K562 (cell line): ENCODE results near the gene MLN. TPM values are rescaled to one million over a fixed set of nuclear protein-coding genes. Genes with fewer than 3 reads are reported as not detected.

ENCODE experiments used
- ADNP ChIP-seq: fragments of 200-800 bp; sonication (Bioruptor generic); IDR thresholded peaks from 2 replicates; pipeline ENCODE4 v1.6.1; 2016; ENCODE audit warnings: missing genetic modification characterization, missing compliant biosample characterization
- ATF1 ChIP-seq, 2 experiments: fragments of 450-650 bp in 1 of 2; IDR thresholded peaks; 2 replicates each; pipeline ENCODE4 v1.6.1; 2016; ENCODE audit warnings: missing compliant biosample characterization in 1 of 2, missing genetic modification characterization in 1 of 2
- ATF7 ChIP-seq: fragments of 450-650 bp; IDR thresholded peaks from 2 replicates; pipeline ENCODE4 v1.7.1; 2014; ENCODE audit warnings: mild to moderate bottlenecking, moderate library complexity
- HMG20A ChIP-seq: fragments of 450-650 bp; formaldehyde crosslinking; conservative IDR thresholded peaks from 2 replicates; pipeline ENCODE4 v1.4.0; 2020; ENCODE audit warnings: mild to moderate bottlenecking, mixed read lengths
- MEIS2 ChIP-seq: fragments of 450-650 bp; IDR thresholded peaks from 2 replicates; pipeline ENCODE4 v1.6.1; 2014; ENCODE audit warnings: mild to moderate bottlenecking; ENCODE audit not compliant: partially characterized antibody
- NCOA4 ChIP-seq: fragments of 450-650 bp; IDR thresholded peaks from 2 replicates; pipeline ENCODE4 v1.6.1; 2018; ENCODE audit warnings: mild to moderate bottlenecking; ENCODE audit not compliant: partially characterized antibody
- NR3C1 ChIP-seq: sonication (generic); formaldehyde crosslinking; IDR thresholded peaks from 2 replicates; pipeline ENCODE4 v1.8.1; 2022; ENCODE audit warnings: missing genetic modification reagents
- PHB ChIP-seq: fragments of 250-450 bp; sonication (Bioruptor Pico); IDR thresholded peaks from 2 replicates; pipeline ENCODE4 v1.5.0; 2021
- RBFOX2 ChIP-seq: fragments of 200-400 bp; formaldehyde crosslinking; IDR thresholded peaks from 2 replicates; pipeline ENCODE4 v1.6.1; 2017; ENCODE audit warnings: low read depth, mild to moderate bottlenecking, low read length, moderate library complexity
- SAFB ChIP-seq: fragments of 200-400 bp; formaldehyde crosslinking; IDR thresholded peaks from 2 replicates; pipeline ENCODE4 v1.6.1; 2017; ENCODE audit warnings: low read depth, low read length, borderline replicate concordance
- SMAD1 ChIP-seq: fragments of 150-350 bp; IDR thresholded peaks from 2 replicates; pipeline ENCODE4 v1.6.1; 2014; ENCODE audit warnings: low read length, low read depth; ENCODE audit not compliant: partially characterized antibody
- SMARCA5 ChIP-seq: fragments of 450-650 bp; IDR thresholded peaks from 2 replicates; pipeline ENCODE4 v1.6.1; 2016
- ZNF133 ChIP-seq: fragments of 250-450 bp; sonication (Bioruptor Pico); IDR thresholded peaks from 2 replicates; pipeline ENCODE4 v1.4.0; 2020; ENCODE audit warnings: mild to moderate bottlenecking
- ZNF140 ChIP-seq: fragments of 250-450 bp; sonication (Bioruptor Pico); IDR thresholded peaks from 2 replicates; pipeline ENCODE4 v1.8.0; 2021; ENCODE audit warnings: moderate library complexity, mild to moderate bottlenecking, inconsistent platforms
- ZNF717 ChIP-seq: fragments of 250-450 bp; sonication (Bioruptor Pico); IDR thresholded peaks from 2 replicates; pipeline ENCODE4 v1.5.0; 2021
- ZNF79 ChIP-seq: fragments of 250-450 bp; sonication (Bioruptor Pico); IDR thresholded peaks from 2 replicates; pipeline ENCODE4 v1.4.0; 2020; ENCODE audit warnings: low read depth, mild to moderate bottlenecking, moderate library complexity
- polyA plus RNA-seq, 8 experiments: library from polyadenylated mRNA; depleted of rRNA in 4 of 8; stranded (reverse) in 5 of 8; unstranded in 3 of 8; fragments of >200 nt; fragmentation: Nextera tagmentation in 2 of 8; fragmentation: Illumina TruSeq in 1 of 8; extraction: Ambion mirVana in 2 of 8; extraction: Trizol in 1 of 8; gene quantifications; 2 replicates each; pipeline versions ENCODE4 v1.2.1 to v1.2.3, GENCODE V29; 2011 to 2014; ENCODE audit warnings: inconsistent platforms in 1 of 8, missing spikeins in 1 of 8
- total RNA-seq, 7 experiments: library from RNA; depleted of rRNA in 6 of 7; stranded (reverse); fragments of >200 nt in 6 of 7; fragmentation: Illumina TruSeq in 2 of 7; extraction: Trizol in 2 of 7; gene quantifications; 2 replicates each; pipeline versions ENCODE4 v1.2.1 to v1.2.3, GENCODE V29; 2011 to 2021; ENCODE audit warnings: low replicate concordance in 1 of 7
- TF ChIP-seq, protein P1 (sequence below): fragments of 450-650 bp; IDR thresholded peaks from 2 replicates; pipeline ENCODE4 v1.6.1; 2016; ENCODE audit warnings: antibody characterized with exemption
- TF ChIP-seq, protein P2 (sequence below): fragments of 450-650 bp; formaldehyde crosslinking; IDR thresholded peaks from 2 replicates; pipeline ENCODE4 v1.4.0; 2022; ENCODE audit warnings: missing genetic modification characterization
- TF ChIP-seq, protein P3 (sequence below): fragments of 250-450 bp; sonication (Bioruptor Pico); IDR thresholded peaks from 2 replicates; pipeline ENCODE4 v1.8.0; 2022; ENCODE audit warnings: moderate library complexity, mild to moderate bottlenecking, inconsistent platforms
- TF ChIP-seq, protein P4 (sequence below): IDR thresholded peaks from 2 replicates; pipeline ENCODE4 v1.6.1; 2011; ENCODE audit not compliant: insufficient read length; ENCODE audit errors: extremely low read depth
- TF ChIP-seq, protein P5 (sequence below): fragments of 200-800 bp; sonication (Bioruptor generic); IDR thresholded peaks from 2 replicates; pipeline ENCODE4 v1.6.1; 2017; ENCODE audit warnings: missing genetic modification characterization, missing compliant biosample characterization
- TF ChIP-seq, protein P6 (sequence below): sonication (generic); formaldehyde crosslinking; IDR thresholded peaks from 2 replicates; pipeline ENCODE4 v1.9.0; 2022; ENCODE audit warnings: mild to moderate bottlenecking, missing genetic modification reagents

The MLN gene
- total and polyA plus RNA-seq, 9 of the 15 experiments (the other 6 are each of a cell fraction or from before 2014, with no cell fraction given) = not detected

DNA sequence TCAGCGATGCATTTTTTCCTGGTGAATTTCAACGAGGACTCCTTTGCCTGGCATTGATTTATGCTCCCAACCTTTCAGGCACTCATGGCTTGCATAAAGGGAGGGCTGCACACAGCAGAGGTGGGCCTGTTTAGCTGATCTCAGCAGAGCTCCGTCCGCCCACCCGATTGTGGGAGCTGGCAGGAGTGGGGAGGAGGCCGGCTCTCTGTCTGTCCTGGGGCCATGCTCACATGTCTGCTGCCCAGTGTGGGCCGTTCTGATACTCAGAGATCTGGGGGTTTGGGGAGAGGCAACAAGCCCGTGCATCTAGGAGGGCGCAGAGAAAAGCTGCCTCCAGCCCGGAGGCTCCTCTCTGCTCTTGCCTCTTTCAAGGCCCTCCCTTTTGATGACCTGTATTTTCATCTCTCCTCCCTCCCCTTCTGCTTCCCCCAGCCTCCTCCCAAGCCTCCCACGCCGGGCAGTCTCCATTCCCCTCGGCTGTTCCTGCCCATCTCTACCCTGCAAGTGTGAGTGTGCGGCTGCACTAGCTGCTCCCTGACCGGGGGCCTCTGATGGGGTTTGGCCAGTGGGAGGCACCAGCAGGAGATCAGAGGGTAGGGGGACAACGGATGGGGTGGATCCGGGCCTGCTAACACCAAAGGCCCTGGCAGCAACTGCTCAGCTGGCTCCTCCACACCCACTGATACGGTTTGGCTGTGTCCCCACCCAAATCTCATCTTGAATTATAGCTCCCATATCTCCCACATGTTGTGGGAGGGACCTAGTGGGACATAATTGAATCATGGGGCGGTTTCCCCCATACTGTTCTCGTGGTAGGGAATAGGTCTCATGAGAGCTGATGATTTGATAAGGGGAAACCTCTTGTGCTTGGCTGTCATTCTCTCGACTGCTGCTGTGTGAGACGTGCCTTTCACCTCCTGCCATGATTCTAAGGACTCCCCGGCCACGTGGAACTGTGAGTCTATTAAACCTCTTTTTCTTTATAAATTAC, 39.6 kb upstream of the MLN start (continued):
- TF ChIP-seq, protein P1, sequence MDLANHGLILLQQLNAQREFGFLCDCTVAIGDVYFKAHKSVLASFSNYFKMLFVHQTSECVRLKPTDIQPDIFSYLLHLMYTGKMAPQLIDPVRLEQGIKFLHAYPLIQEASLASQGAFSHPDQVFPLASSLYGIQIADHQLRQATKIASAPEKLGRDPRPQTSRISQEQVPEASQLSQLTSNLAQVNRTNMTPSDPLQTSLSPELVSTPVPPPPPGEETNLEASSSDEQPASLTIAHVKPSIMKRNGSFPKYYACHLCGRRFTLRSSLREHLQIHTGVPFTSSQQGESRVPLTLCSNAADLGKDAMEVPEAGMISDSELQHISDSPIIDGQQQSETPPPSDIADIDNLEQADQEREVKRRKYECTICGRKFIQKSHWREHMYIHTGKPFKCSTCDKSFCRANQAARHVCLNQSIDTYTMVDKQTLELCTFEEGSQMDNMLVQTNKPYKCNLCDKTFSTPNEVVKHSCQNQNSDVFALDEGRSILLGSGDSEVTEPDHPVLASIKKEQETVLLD = no peak
- TF ChIP-seq, protein P2, sequence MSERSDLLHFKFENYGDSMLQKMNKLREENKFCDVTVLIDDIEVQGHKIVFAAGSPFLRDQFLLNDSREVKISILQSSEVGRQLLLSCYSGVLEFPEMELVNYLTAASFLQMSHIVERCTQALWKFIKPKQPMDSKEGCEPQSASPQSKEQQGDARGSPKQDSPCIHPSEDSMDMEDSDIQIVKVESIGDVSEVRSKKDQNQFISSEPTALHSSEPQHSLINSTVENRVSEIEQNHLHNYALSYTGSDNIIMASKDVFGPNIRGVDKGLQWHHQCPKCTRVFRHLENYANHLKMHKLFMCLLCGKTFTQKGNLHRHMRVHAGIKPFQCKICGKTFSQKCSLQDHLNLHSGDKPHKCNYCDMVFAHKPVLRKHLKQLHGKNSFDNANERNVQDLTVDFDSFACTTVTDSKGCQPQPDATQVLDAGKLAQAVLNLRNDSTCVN = no peak
- TF ChIP-seq RBFOX2 = 0 out of 2 replicates have a peak, but pooled peaks have one; percentile 19
- TF ChIP-seq, protein P3, sequence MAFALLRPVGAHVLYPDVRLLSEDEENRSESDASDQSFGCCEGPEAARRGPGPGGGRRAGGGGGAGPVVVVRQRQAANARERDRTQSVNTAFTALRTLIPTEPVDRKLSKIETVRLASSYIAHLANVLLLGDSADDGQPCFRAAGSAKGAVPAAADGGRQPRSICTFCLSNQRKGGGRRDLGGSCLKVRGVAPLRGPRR (CRISPR knock-in tag) = no peak
- TF ChIP-seq, protein P4, sequence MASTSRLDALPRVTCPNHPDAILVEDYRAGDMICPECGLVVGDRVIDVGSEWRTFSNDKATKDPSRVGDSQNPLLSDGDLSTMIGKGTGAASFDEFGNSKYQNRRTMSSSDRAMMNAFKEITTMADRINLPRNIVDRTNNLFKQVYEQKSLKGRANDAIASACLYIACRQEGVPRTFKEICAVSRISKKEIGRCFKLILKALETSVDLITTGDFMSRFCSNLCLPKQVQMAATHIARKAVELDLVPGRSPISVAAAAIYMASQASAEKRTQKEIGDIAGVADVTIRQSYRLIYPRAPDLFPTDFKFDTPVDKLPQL = no peak
- peak; percentile 86 for TF ChIP-seq MEIS2
- TF ChIP-seq ZNF140 = no peak
- no peak for TF ChIP-seq ATF7
- TF ChIP-seq SMARCA5 = no peak
- TF ChIP-seq SAFB = no peak
- no peak for TF ChIP-seq PHB (CRISPR knock-in tag)
- TF ChIP-seq SMAD1 = no peak
- no peak for TF ChIP-seq NCOA4
- TF ChIP-seq ADNP = no peak
- TF ChIP-seq, protein P5, sequence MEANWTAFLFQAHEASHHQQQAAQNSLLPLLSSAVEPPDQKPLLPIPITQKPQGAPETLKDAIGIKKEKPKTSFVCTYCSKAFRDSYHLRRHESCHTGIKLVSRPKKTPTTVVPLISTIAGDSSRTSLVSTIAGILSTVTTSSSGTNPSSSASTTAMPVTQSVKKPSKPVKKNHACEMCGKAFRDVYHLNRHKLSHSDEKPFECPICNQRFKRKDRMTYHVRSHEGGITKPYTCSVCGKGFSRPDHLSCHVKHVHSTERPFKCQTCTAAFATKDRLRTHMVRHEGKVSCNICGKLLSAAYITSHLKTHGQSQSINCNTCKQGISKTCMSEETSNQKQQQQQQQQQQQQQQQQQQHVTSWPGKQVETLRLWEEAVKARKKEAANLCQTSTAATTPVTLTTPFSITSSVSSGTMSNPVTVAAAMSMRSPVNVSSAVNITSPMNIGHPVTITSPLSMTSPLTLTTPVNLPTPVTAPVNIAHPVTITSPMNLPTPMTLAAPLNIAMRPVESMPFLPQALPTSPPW (CRISPR knock-in tag) = peak; percentile 35
- TF ChIP-seq ATF1 (CRISPR knock-in tag; IDR thresholded peaks at IDR 0.05) = no peak
- TF ChIP-seq ATF1 (tag; IDR thresholded peaks at IDR 0.05) = 0 out of 2 replicates have a peak, but pooled peaks have one; percentile 11
- TF ChIP-seq HMG20A (CRISPR knock-in tag) = no peak
- no peak for TF ChIP-seq ZNF717 (CRISPR knock-in tag)
- TF ChIP-seq, protein P6, sequence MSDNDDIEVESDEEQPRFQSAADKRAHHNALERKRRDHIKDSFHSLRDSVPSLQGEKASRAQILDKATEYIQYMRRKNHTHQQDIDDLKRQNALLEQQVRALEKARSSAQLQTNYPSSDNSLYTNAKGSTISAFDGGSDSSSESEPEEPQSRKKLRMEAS (CRISPR knock-in tag) = peak; percentile 31; the same call in 1 of the 2 replicates
- no peak for TF ChIP-seq ZNF133 (CRISPR knock-in tag)
- TF ChIP-seq ZNF79 (CRISPR knock-in tag) = no peak
- TF ChIP-seq NR3C1 (CRISPR knock-in tag) = no peak
